Measurements from ENCODE around the gene PCSK4. TPM values are rescaled to one million over a fixed set of nuclear protein-coding genes. Genes with fewer than 3 reads are reported as not detected.

PCSK4 gene
- total and polyA plus RNA-seq, 9 of the 15 experiments (the other 6 are each of a cell fraction or from before 2014, with no cell fraction given) = 0.01 to 9.1 (median 2.1) TPM; not detected in 1

DNA sequence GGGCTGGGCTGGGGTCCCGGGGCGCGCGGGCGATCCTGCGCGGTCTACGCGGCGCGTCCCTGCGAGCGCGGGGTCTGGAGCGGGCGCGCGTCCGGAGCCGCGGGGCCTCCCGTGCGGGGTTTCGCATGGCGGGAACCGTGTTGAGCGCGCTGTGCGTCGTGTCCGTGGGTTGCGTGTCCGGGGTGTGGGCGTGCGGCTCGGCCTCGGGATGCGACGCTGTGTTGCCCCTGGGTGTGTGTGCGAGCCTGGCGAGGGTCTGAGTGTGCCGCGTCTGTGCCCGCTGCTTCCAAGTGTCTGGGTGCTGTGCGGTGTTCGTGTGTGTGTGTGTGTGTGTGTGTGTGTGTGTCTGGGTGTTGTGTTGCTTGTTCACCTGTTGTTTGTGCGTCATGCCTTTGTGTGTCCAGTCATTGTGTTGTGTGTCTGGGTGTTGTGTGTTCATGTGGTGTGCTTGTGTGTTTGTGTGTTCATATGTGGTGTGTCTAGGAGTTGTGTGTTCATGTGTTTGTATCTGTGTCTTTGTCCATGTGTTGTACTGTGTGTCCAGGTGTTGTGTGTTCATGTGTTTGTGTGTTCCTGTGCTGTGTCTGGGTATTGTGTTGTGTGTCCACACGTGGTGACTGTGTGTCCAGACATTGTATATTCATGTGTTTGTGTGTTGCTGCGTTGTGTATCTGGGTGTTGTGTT, 34.3 kb upstream of the PCSK4 start (continued):
- TF ChIP-seq, protein P1, sequence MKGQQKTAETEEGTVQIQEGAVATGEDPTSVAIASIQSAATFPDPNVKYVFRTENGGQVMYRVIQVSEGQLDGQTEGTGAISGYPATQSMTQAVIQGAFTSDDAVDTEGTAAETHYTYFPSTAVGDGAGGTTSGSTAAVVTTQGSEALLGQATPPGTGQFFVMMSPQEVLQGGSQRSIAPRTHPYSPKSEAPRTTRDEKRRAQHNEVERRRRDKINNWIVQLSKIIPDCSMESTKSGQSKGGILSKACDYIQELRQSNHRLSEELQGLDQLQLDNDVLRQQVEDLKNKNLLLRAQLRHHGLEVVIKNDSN (CRISPR knock-in tag; IDR thresholded peaks at IDR 0.05) = peak; percentile 21; the same call in 1 of the 2 replicates
- TF ChIP-seq ARHGAP35 (IDR thresholded peaks at IDR 0.05; ENCODE audit: partially characterized antibody) (peak; percentile 81), HDAC8 (tag; IDR thresholded peaks at IDR 0.05) (no peak), THRAP3 (IDR thresholded peaks at IDR 0.05; ENCODE audit: borderline replicate concordance) (peak; percentile 88), SUPT5H (IDR thresholded peaks at IDR 0.05) (no peak), ZBTB7A (IDR thresholded peaks at IDR 0.05; ENCODE audit: borderline replicate concordance, control insufficient read depth, low read depth, low read length) (peak; percentile 5; the same call in 1 of the 2 replicates), PHB2 (IDR thresholded peaks at IDR 0.05; ENCODE audit: low read depth) (0 out of 2 replicates have a peak, but pooled peaks have one; percentile 29), EHMT2 (IDR thresholded peaks at IDR 0.05) (peak; percentile 36; the same call in 1 of the 2 replicates), ZNF551 (CRISPR knock-in tag; IDR thresholded peaks at IDR 0.05) (no peak), GATAD2A (IDR thresholded peaks at IDR 0.05) (0 out of 2 replicates have a peak, but pooled peaks have one; percentile 33), ZNF76 (CRISPR knock-in tag; IDR thresholded peaks at IDR 0.05; ENCODE audit: borderline replicate concordance) (no peak), ZNF717 (CRISPR knock-in tag; IDR thresholded peaks at IDR 0.05) (no peak), SLC30A9 (CRISPR knock-in tag; IDR thresholded peaks at IDR 0.05) (no peak)
- TF ChIP-seq, protein P2, sequence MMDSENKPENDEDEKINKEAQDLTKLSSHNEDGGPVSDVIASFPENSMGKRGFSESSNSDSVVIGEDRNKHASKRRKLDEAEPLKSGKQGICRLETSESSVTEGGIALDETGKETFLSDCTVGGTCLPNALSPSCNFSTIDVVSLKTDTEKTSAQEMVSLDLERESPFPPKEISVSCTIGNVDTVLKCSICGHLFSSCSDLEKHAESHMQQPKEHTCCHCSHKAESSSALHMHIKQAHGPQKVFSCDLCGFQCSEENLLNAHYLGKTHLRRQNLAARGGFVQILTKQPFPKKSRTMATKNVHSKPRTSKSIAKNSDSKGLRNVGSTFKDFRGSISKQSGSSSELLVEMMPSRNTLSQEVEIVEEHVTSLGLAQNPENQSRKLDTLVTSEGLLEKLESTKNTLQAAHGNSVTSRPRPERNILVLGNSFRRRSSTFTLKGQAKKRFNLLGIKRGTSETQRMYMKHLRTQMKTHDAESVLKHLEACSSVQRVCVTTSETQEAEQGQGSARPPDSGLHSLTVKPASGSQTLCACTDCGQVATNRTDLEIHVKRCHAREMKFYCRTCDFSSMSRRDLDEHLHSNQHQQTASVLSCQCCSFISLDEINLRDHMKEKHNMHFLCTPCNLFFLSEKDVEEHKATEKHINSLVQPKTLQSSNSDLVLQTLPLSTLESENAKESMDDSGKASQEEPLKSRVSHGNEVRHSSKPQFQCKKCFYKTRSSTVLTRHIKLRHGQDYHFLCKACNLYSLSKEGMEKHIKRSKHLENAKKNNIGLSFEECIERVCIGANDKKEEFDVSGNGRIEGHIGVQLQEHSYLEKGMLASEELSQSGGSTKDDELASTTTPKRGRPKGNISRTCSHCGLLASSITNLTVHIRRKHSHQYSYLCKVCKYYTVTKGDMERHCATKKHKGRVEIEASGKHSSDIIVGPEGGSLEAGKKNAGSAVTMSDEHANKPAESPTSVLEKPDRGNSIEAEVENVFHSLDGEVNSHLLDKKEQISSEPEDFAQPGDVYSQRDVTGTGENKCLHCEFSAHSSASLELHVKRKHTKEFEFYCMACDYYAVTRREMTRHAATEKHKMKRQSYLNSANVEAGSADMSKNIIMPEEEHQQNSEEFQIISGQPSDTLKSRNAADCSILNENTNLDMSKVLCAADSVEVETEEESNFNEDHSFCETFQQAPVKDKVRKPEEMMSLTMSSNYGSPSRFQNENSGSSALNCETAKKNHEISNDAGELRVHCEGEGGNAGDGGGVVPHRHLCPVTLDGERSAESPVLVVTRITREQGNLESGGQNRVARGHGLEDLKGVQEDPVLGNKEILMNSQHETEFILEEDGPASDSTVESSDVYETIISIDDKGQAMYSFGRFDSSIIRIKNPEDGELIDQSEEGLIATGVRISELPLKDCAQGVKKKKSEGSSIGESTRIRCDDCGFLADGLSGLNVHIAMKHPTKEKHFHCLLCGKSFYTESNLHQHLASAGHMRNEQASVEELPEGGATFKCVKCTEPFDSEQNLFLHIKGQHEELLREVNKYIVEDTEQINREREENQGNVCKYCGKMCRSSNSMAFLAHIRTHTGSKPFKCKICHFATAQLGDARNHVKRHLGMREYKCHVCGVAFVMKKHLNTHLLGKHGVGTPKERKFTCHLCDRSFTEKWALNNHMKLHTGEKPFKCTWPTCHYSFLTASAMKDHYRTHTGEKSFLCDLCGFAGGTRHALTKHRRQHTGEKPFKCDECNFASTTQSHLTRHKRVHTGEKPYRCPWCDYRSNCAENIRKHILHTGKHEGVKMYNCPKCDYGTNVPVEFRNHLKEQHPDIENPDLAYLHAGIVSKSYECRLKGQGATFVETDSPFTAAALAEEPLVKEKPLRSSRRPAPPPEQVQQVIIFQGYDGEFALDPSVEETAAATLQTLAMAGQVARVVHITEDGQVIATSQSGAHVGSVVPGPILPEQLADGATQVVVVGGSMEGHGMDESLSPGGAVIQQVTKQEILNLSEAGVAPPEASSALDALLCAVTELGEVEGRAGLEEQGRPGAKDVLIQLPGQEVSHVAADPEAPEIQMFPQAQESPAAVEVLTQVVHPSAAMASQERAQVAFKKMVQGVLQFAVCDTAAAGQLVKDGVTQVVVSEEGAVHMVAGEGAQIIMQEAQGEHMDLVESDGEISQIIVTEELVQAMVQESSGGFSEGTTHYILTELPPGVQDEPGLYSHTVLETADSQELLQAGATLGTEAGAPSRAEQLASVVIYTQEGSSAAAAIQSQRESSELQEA (IDR thresholded peaks at IDR 0.05; ENCODE audit: low read depth) = peak; percentile 54; the same call in 1 of the 2 replicates
- TF ChIP-seq, protein P3, sequence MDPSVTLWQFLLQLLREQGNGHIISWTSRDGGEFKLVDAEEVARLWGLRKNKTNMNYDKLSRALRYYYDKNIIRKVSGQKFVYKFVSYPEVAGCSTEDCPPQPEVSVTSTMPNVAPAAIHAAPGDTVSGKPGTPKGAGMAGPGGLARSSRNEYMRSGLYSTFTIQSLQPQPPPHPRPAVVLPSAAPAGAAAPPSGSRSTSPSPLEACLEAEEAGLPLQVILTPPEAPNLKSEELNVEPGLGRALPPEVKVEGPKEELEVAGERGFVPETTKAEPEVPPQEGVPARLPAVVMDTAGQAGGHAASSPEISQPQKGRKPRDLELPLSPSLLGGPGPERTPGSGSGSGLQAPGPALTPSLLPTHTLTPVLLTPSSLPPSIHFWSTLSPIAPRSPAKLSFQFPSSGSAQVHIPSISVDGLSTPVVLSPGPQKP (CRISPR knock-in tag; IDR thresholded peaks at IDR 0.05) = no peak
- TF ChIP-seq, protein P4, sequence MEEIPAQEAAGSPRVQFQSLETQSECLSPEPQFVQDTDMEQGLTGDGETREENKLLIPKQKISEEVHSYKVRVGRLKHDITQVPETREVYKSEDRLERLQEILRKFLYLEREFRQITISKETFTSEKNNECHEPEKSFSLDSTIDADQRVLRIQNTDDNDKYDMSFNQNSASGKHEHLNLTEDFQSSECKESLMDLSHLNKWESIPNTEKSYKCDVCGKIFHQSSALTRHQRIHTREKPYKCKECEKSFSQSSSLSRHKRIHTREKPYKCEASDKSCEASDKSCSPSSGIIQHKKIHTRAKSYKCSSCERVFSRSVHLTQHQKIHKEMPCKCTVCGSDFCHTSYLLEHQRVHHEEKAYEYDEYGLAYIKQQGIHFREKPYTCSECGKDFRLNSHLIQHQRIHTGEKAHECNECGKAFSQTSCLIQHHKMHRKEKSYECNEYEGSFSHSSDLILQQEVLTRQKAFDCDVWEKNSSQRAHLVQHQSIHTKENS (CRISPR knock-in tag; IDR thresholded peaks at IDR 0.05) = no peak
